HepG2 (cell line): ENCODE measurements around the gene SIRPB2. TPM values are rescaled to one million over a fixed set of nuclear protein-coding genes. Genes with fewer than 3 reads are reported as not detected.

ENCODE experiments used
- FOXO1 ChIP-seq: sonication (generic); formaldehyde crosslinking; IDR thresholded peaks from 2 replicates; pipeline ENCODE4 v1.4.0; 2020; ENCODE audit warnings: missing genetic modification reagents
- MEIS2 ChIP-seq: sonication (generic); formaldehyde crosslinking; IDR thresholded peaks from 2 replicates; pipeline ENCODE4 v1.9.0; 2021; ENCODE audit warnings: mild to moderate bottlenecking, missing genetic modification reagents
- MIXL1 ChIP-seq: IDR thresholded peaks from 2 replicates; pipeline ENCODE4 v1.6.1; 2016
- MXI1 ChIP-seq: IDR thresholded peaks from 3 replicates; pipeline ENCODE4 v1.6.1; 2012; ENCODE audit warnings: low read depth, low read length, inconsistent platforms, borderline replicate concordance
- NCOA1 ChIP-seq: sonication (generic); formaldehyde crosslinking; IDR thresholded peaks from 2 replicates; pipeline ENCODE4 v1.9.0; 2021; ENCODE audit warnings: missing genetic modification reagents
- PHF8 ChIP-seq: sonication (generic); formaldehyde crosslinking; IDR thresholded peaks from 2 replicates; pipeline ENCODE4 v1.5.0; 2020; ENCODE audit warnings: missing genetic modification reagents
- RAD51 ChIP-seq: fragments of 450-650 bp; IDR thresholded peaks from 2 replicates; pipeline ENCODE4 v1.6.1; 2016; ENCODE audit warnings: borderline replicate concordance
- ZNF326 ChIP-seq: sonication (generic); formaldehyde crosslinking; IDR thresholded peaks from 2 replicates; pipeline ENCODE4 v1.4.0; 2020; ENCODE audit warnings: missing genetic modification reagents, borderline replicate concordance
- ZNF564 ChIP-seq: sonication (generic); formaldehyde crosslinking; IDR thresholded peaks from 2 replicates; pipeline ENCODE4 v1.8.1; 2023; ENCODE audit warnings: mild to moderate bottlenecking, missing genetic modification reagents
- polyA plus RNA-seq, 8 experiments: library from polyadenylated mRNA; depleted of rRNA in 3 of 8; stranded (reverse) in 7 of 8; unstranded in 1 of 8; fragments of >200 nt; fragmentation: Illumina TruSeq in 4 of 8; extraction: Trizol in 4 of 8; gene quantifications; 2 replicates each; pipeline versions ENCODE4 v1.2.1 to v1.2.3, GENCODE V29; 2011 to 2016; ENCODE audit warnings: low read depth in 4 of 8, missing spikeins in 1 of 8, mixed read lengths in 1 of 8; ENCODE audit not compliant: insufficient read depth in 1 of 8
- total RNA-seq, 5 experiments: library from RNA; depleted of rRNA; stranded (reverse); fragments of >200 nt; fragmentation: Illumina TruSeq; extraction: Trizol; gene quantifications; 2 replicates each; pipeline ENCODE4 v1.2.3, GENCODE V29; 2016; ENCODE audit warnings: low read depth in 1 of 5
- TF ChIP-seq, protein P1 (sequence below): sonication (generic); formaldehyde crosslinking; IDR thresholded peaks from 2 replicates; pipeline ENCODE4 v1.5.1; 2020; ENCODE audit warnings: mild to moderate bottlenecking, missing genetic modification reagents, moderate library complexity
- TF ChIP-seq, protein P2 (sequence below): sonication (generic); formaldehyde crosslinking; IDR thresholded peaks from 2 replicates; pipeline ENCODE4 v1.8.1; 2022; ENCODE audit warnings: low read depth, mild to moderate bottlenecking, missing genetic modification reagents
- TF ChIP-seq, protein P3 (sequence below): sonication (generic); formaldehyde crosslinking; IDR thresholded peaks from 2 replicates; pipeline ENCODE4 v1.4.0; 2020; ENCODE audit warnings: mild to moderate bottlenecking, missing genetic modification reagents
- TF ChIP-seq, protein P4 (sequence below): sonication (generic); formaldehyde crosslinking; IDR thresholded peaks from 2 replicates; pipeline ENCODE4 v1.8.1; 2023; ENCODE audit warnings: mild to moderate bottlenecking, moderate library complexity, missing genetic modification reagents
- TF ChIP-seq, protein P5 (sequence below): sonication (generic); formaldehyde crosslinking; IDR thresholded peaks from 2 replicates; pipeline ENCODE4 v1.4.0; 2020; ENCODE audit warnings: missing genetic modification reagents, mild to moderate bottlenecking, borderline replicate concordance
- TF ChIP-seq, protein P6 (sequence below): sonication (generic); formaldehyde crosslinking; IDR thresholded peaks from 2 replicates; pipeline ENCODE4 v1.4.0; 2020; ENCODE audit warnings: missing genetic modification reagents, borderline replicate concordance

SIRPB2 gene
- total and polyA plus RNA-seq, 2 of the 13 experiments (the other 11 are each of a cell fraction or from before 2014, with no cell fraction given) = not detected

DNA sequence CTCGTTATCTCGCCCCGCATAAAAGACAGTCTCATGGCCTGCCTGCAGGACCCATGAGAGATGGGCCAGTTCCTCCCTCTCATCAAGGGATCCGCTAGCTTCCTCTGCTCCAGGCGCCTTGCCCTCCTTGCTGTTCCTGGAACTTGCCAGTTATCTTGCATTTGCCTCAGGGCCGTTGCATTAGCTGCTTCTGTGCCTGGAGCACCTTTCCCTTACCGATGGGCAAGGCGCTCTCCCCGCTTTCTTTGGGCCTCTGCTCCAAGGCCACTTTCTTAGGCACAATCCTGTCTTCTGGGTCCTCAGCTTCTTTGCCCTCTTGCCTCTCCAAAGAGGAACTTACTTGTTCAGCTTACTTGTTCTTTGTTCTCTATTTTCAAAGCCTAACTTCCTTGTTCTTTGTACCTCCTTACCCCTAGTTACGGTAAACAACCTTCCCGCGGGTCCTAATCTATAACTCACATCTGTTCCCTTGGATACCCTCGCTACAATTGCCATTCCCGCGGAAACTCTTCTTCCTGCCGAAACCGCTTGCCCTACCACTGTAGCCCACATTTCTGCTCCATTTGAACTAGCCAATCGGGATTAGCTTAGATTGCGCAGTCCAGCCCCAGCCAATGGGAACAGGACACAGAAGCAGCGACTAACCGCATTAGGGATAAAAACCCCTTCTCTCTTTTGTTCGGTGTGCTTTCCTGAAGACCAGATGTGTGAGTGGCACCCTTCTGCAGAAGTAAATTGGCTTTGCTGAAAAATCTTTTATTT lies 23.7 kb downstream of the SIRPB2 start (continued):
- TF ChIP-seq, protein P1, sequence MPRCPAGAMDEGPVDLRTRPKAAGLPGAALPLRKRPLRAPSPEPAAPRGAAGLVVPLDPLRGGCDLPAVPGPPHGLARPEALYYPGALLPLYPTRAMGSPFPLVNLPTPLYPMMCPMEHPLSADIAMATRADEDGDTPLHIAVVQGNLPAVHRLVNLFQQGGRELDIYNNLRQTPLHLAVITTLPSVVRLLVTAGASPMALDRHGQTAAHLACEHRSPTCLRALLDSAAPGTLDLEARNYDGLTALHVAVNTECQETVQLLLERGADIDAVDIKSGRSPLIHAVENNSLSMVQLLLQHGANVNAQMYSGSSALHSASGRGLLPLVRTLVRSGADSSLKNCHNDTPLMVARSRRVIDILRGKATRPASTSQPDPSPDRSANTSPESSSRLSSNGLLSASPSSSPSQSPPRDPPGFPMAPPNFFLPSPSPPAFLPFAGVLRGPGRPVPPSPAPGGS (CRISPR knock-in tag) = 0 out of 2 replicates have a peak, but pooled peaks have one; percentile 25
- TF ChIP-seq ZNF326 (CRISPR knock-in tag) (no peak), ZNF564 (no peak), MEIS2 (CRISPR knock-in tag) (no peak), MXI1 (peak; percentile 52; the same call in 2 of the 3 replicates), RAD51 (no peak), PHF8 (no peak), FOXO1 (CRISPR knock-in tag) (no peak; the same call in 1 of the 2 replicates), MIXL1 (CRISPR knock-in tag) (0 out of 2 replicates have a peak, but pooled peaks have one; percentile 0), NCOA1 (no peak)
- TF ChIP-seq, protein P2, sequence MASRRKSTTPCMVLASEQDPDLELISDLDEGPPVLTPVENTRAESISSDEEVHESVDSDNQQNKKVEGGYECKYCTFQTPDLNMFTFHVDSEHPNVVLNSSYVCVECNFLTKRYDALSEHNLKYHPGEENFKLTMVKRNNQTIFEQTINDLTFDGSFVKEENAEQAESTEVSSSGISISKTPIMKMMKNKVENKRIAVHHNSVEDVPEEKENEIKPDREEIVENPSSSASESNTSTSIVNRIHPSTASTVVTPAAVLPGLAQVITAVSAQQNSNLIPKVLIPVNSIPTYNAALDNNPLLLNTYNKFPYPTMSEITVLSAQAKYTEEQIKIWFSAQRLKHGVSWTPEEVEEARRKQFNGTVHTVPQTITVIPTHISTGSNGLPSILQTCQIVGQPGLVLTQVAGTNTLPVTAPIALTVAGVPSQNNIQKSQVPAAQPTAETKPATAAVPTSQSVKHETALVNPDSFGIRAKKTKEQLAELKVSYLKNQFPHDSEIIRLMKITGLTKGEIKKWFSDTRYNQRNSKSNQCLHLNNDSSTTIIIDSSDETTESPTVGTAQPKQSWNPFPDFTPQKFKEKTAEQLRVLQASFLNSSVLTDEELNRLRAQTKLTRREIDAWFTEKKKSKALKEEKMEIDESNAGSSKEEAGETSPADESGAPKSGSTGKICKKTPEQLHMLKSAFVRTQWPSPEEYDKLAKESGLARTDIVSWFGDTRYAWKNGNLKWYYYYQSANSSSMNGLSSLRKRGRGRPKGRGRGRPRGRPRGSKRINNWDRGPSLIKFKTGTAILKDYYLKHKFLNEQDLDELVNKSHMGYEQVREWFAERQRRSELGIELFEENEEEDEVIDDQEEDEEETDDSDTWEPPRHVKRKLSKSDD (CRISPR knock-in tag) = 0 out of 2 replicates have a peak, but pooled peaks have one; percentile 25
- TF ChIP-seq, protein P3, sequence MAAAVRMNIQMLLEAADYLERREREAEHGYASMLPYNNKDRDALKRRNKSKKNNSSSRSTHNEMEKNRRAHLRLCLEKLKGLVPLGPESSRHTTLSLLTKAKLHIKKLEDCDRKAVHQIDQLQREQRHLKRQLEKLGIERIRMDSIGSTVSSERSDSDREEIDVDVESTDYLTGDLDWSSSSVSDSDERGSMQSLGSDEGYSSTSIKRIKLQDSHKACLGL = peak; percentile 9; the same call in 1 of the 2 replicates
- TF ChIP-seq, protein P4, sequence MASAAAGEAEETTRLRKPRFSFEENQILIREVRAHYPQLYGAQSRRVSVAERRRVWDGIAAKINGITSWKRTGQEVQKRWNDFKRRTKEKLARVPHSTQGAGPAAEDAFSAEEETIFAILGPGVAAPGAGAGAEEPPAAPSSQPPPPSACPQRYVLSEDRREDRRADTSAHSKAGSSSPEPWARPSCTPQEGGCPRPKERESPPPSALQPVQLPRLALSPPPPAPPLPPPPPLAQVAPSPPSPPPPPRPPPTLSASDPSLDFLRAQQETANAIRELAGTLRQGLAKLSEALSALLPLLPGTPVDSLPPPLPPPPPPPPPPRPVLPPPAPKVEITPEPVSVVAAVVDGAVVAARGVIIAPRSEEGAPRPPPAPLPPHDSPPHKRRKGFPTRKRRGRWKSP (CRISPR knock-in tag) = 0 out of 2 replicates have a peak, but pooled peaks have one; percentile 38
- TF ChIP-seq, protein P5, sequence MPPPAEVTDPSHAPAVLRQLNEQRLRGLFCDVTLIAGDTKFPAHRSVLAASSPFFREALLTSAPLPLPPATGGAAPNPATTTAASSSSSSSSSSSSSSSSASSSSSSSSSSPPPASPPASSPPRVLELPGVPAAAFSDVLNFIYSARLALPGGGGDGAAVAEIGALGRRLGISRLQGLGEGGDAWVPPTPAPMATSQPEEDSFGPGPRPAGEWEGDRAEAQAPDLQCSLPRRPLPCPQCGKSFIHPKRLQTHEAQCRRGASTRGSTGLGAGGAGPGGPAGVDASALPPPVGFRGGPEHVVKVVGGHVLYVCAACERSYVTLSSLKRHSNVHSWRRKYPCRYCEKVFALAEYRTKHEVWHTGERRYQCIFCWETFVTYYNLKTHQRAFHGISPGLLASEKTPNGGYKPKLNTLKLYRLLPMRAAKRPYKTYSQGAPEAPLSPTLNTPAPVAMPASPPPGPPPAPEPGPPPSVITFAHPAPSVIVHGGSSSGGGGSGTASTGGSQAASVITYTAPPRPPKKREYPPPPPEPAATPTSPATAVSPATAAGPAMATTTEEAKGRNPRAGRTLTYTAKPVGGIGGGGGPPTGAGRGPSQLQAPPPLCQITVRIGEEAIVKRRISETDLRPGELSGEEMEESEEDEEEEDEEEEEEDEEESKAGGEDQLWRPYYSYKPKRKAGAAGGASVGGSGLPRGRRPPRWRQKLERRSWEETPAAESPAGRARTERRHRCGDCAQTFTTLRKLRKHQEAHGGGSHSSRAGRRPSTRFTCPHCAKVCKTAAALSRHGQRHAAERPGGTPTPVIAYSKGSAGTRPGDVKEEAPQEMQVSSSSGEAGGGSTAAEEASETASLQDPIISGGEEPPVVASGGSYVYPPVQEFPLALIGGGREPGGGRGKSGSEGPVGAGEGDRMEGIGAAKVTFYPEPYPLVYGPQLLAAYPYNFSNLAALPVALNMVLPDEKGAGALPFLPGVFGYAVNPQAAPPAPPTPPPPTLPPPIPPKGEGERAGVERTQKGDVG (CRISPR knock-in tag) = peak; percentile 16; the same call in 1 of the 2 replicates
- TF ChIP-seq, protein P6, sequence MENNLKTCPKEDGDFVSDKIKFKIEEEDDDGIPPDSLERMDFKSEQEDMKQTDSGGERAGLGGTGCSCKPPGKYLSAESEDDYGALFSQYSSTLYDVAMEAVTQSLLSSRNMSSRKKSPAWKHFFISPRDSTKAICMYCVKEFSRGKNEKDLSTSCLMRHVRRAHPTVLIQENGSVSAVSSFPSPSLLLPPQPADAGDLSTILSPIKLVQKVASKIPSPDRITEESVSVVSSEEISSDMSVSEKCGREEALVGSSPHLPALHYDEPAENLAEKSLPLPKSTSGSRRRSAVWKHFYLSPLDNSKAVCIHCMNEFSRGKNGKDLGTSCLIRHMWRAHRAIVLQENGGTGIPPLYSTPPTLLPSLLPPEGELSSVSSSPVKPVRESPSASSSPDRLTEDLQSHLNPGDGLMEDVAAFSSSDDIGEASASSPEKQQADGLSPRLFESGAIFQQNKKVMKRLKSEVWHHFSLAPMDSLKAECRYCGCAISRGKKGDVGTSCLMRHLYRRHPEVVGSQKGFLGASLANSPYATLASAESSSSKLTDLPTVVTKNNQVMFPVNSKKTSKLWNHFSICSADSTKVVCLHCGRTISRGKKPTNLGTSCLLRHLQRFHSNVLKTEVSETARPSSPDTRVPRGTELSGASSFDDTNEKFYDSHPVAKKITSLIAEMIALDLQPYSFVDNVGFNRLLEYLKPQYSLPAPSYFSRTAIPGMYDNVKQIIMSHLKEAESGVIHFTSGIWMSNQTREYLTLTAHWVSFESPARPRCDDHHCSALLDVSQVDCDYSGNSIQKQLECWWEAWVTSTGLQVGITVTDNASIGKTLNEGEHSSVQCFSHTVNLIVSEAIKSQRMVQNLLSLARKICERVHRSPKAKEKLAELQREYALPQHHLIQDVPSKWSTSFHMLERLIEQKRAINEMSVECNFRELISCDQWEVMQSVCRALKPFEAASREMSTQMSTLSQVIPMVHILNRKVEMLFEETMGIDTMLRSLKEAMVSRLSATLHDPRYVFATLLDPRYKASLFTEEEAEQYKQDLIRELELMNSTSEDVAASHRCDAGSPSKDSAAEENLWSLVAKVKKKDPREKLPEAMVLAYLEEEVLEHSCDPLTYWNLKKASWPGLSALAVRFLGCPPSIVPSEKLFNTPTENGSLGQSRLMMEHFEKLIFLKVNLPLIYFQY (CRISPR knock-in tag) = no peak
